Activated T-cell treated with anti-CD3 and anti-CD28 coated beads for 4 hours (primary cell): ENCODE measurements around the gene EDN3.

Experiments
- DNase-seq: peaks from one replicate; pipeline ENCODE4 v3.0.0-alpha.2; 2020

The EDN3 gene

GRCh38 chr20:59300333-59301081, at the start of gene EDN3:
TSS of gene EDN3 (plus strand) at chr20:59300611. CDS start at chr20:59300813, 202 bp downstream.
- no peak for DNase-seq

- DNase-seq = no peak
These were observed 47.1 kb upstream of the EDN3 start for GRCh38 chr20:59253325-59253724.

- no peak for DNase-seq
These were observed 46.6 kb upstream of the EDN3 start for GRCh38 chr20:59253779-59254319.

- DNase-seq = no peak
These were observed 45.2 kb upstream of the EDN3 start for GRCh38 chr20:59255256-59255655.

GRCh38 chr20:59258221-59258621, 42.2 kb upstream of the EDN3 start:
- no peak for DNase-seq

- DNase-seq = no peak
These were observed 40.5 kb upstream of the EDN3 start for GRCh38 chr20:59259946-59260345.

GRCh38 chr20:59265298-59265697, 35.1 kb upstream of the EDN3 start:
- no peak for DNase-seq

GRCh38 chr20:59268870-59269269, 31.5 kb upstream of the EDN3 start:
- DNase-seq = no peak

GRCh38 chr20:59269411-59270025, 30.9 kb upstream of the EDN3 start:
- DNase-seq = no peak

- no peak for DNase-seq
These were observed 30.0 kb upstream of the EDN3 start for GRCh38 chr20:59270380-59270779.

- DNase-seq = no peak
These were observed 26.6 kb upstream of the EDN3 start for GRCh38 chr20:59273739-59274357.

- no peak for DNase-seq
These were observed 23.5 kb upstream of the EDN3 start for GRCh38 chr20:59276938-59277337.

GRCh38 chr20:59284470-59284869, 15.9 kb upstream of the EDN3 start:
- DNase-seq = no peak

- DNase-seq = no peak
These were observed 10.4 kb upstream of the EDN3 start for GRCh38 chr20:59289994-59290393.

- no peak for DNase-seq
These were observed 8.5 kb upstream of the EDN3 start for GRCh38 chr20:59291740-59292383.

GRCh38 chr20:59295531-59295930, 4.9 kb upstream of the EDN3 start:
- DNase-seq = no peak

GRCh38 chr20:59297686-59298085, 2.7 kb upstream of the EDN3 start:
- no peak for DNase-seq

- DNase-seq = no peak
These were observed 472 bp upstream of the EDN3 start for GRCh38 chr20:59299945-59300332.

- DNase-seq = no peak
These were observed 1.1 kb downstream of the EDN3 start for GRCh38 chr20:59301343-59302007.

GRCh38 chr20:59305908-59306655, 5.7 kb downstream of the EDN3 start:
- DNase-seq = no peak

- no peak for DNase-seq
These were observed 6.9 kb downstream of the EDN3 start for GRCh38 chr20:59307270-59307669.
